B cell (primary cell): ENCODE results near the gene SLC7A7. TPM values are rescaled to one million over a fixed set of nuclear protein-coding genes. Genes with fewer than 3 reads are reported as not detected.

ENCODE experiments used
- ATAC-seq: fragments of 200-7000 bp; cut with Tn5 transposase; one replicate; pipeline ENCODE4 v1.10.0; 2021; ENCODE audit warnings: low read depth, mild to moderate bottlenecking, moderate number of reproducible peaks, moderate library complexity
- CTCF ChIA-PET: fragments of 350-600 bp; sonication (Branson Sonifier 250); formaldehyde crosslinking; loops from one replicate; lab custom pipeline; 2021; ENCODE audit warnings: antibody characterized with exemption, inconsistent platforms; lab: Charles Lee
- POLR2A ChIA-PET: fragments of 350-600 bp; sonication (Branson Sonifier 250); formaldehyde crosslinking; loops from one replicate; lab custom pipeline; 2021; ENCODE audit warnings: antibody characterized with exemption; lab: Charles Lee
- DNase-seq: peaks from one replicate; pipeline ENCODE4 v3.0.0; 2013
- H2AFZ ChIP-seq: 2 replicates; pipeline ENCODE4 v1.6.1; 2012; ENCODE audit warnings: mild to moderate bottlenecking, low read depth, low read length; ENCODE audit not compliant: insufficient read depth, poor library complexity, severe bottlenecking
- H3K27ac ChIP-seq, 2 donors: 1 replicate in 1 of 2; 2 replicates in 1 of 2; pipeline ENCODE4 v1.5.1; 2012 to 2013; ENCODE audit warnings: low read length in 2 of 2, mild to moderate bottlenecking in 2 of 2, moderate library complexity in 1 of 2
- H3K27me3 ChIP-seq, 4 experiments: fragments of 200-600 bp in 1 of 4; sonication (generic) in 1 of 4; replicated peaks in 1 of 4; 1 replicate in 2 of 4; 2 replicates in 2 of 4; pipeline versions ENCODE4 v1.6.1 to v1.7.0; 2013 to 2016; ENCODE audit warnings: low read length in 3 of 4, mild to moderate bottlenecking in 2 of 4, mixed read lengths in 1 of 4, moderate library complexity in 1 of 4; ENCODE audit not compliant: insufficient read depth in 4 of 4, control insufficient read depth in 3 of 4; ENCODE audit errors: control extremely low read depth in 1 of 4
- H3K36me3 ChIP-seq, 2 experiments: replicated peaks in 1 of 2; 1 replicate in 1 of 2; 2 replicates in 1 of 2; pipeline versions ENCODE4 v1.6.1 to v1.7.1; 2013; ENCODE audit warnings: low read length in 1 of 2; ENCODE audit not compliant: insufficient read depth in 2 of 2, control insufficient read depth in 1 of 2; ENCODE audit errors: control extremely low read depth in 1 of 2, extremely low read depth in 1 of 2
- H3K4me1 ChIP-seq, 2 donors: fragments of 200-600 bp in 1 of 2; sonication (generic) in 1 of 2; 1 replicate in 1 of 2; 2 replicates in 1 of 2; pipeline versions ENCODE4 v1.5.1 to v1.6.1; 2013 to 2017; ENCODE audit warnings: low read length in 2 of 2; ENCODE audit not compliant: control insufficient read depth in 2 of 2, insufficient read depth in 2 of 2
- H3K4me2 ChIP-seq: replicated peaks from 2 replicates; pipeline ENCODE3; 2012; ENCODE audit warnings: mild to moderate bottlenecking, low read depth, low read length; ENCODE audit not compliant: poor library complexity, severe bottlenecking
- H3K4me3 ChIP-seq, 5 experiments: fragments of 200-600 bp in 1 of 5; sonication (generic) in 1 of 5; 1 replicate in 3 of 5; 2 replicates in 2 of 5; pipeline versions ENCODE4 v1.5.1 to v1.7.0; 2011 to 2016; ENCODE audit warnings: low read length in 4 of 5, mild to moderate bottlenecking in 4 of 5, low read depth in 2 of 5, control low read depth in 1 of 5, moderate library complexity in 1 of 5; ENCODE audit not compliant: insufficient read depth in 1 of 5; ENCODE audit errors: control extremely low read depth in 1 of 5, extremely low read depth in 1 of 5
- H3K79me2 ChIP-seq: fragments of 200-600 bp; sonication (generic); one replicate; pipeline ENCODE4 v1.6.0; 2016; ENCODE audit warnings: low read length; ENCODE audit not compliant: control insufficient read depth, insufficient read depth
- H3K9ac ChIP-seq: fragments of 200-600 bp; sonication (generic); 2 replicates; pipeline ENCODE4 v1.6.1; 2017; ENCODE audit warnings: mild to moderate bottlenecking, low read length, moderate library complexity
- H3K9me3 ChIP-seq, 3 donors: one replicate each; pipeline versions ENCODE4 v1.6.1 to v1.7.1; 2013; ENCODE audit warnings: low read length in 2 of 3; ENCODE audit not compliant: control insufficient read depth in 2 of 3, insufficient read depth in 1 of 3; ENCODE audit errors: control extremely low read depth in 1 of 3
- H4K20me1 ChIP-seq: 2 replicates; pipeline ENCODE4 v1.6.0; 2012; ENCODE audit warnings: mild to moderate bottlenecking, low read length; ENCODE audit not compliant: insufficient read depth, control insufficient read depth, poor library complexity, severe bottlenecking
- H3K27ac Mint-ChIP-seq: one replicate; pipeline ENCODE4 v1.8.0; 2021; ENCODE audit warnings: mixed read lengths
- H3K27me3 Mint-ChIP-seq: one replicate; pipeline ENCODE4 v1.8.0; 2021; ENCODE audit warnings: mixed read lengths
- H3K4me1 Mint-ChIP-seq: one replicate; pipeline ENCODE4 v1.8.0; 2021; ENCODE audit warnings: mixed read lengths
- H3K4me3 Mint-ChIP-seq: one replicate; pipeline ENCODE4 v1.8.0; 2021; ENCODE audit warnings: mixed read lengths
- H3K9me3 Mint-ChIP-seq: one replicate; pipeline ENCODE4 v1.8.0; 2022; ENCODE audit warnings: mixed read lengths; ENCODE audit not compliant: insufficient read depth
- CTCF ChIP-seq: fragments of 200-600 bp; IDR thresholded peaks from one replicate; pipeline ENCODE4 v1.8.0; 2022; ENCODE audit warnings: antibody characterized with exemption, mild to moderate bottlenecking
- EZH2 ChIP-seq: IDR thresholded peaks from 2 replicates; pipeline ENCODE4 v1.6.1; 2012; ENCODE audit warnings: borderline replicate concordance, low read depth, mild to moderate bottlenecking, moderate library complexity, low read length; ENCODE audit not compliant: insufficient read depth, poor library complexity, severe bottlenecking
- WGBS: methylation state at CpG from one replicate; pipeline ENCODE4 v1.1.5; 2013; ENCODE audit warnings: missing lambda C conversion rate; ENCODE audit not compliant: insufficient coverage; 5-methylcytosine and 5-hydroxymethylcytosine counted together
- intact Hi-C: fragments of 100-400 bp; cut with micrococcal nuclease; formaldehyde crosslinking; loops from one replicate; pipeline ENCODE4 v1.10.0; 2022
- polyA plus RNA-seq: library from polyadenylated mRNA; depleted of rRNA; stranded (reverse); fragments of >200 nt; gene quantifications from 2 replicates; pipeline ENCODE4 v1.2.3, GENCODE V29; 2012
- total RNA-seq, 2 donors: library from RNA; stranded (reverse); fragments of 120-200 nt in 1 of 2; gene quantifications; 1 replicate in 1 of 2; 2 replicates in 1 of 2; pipeline versions ENCODE4 v1.2.3 to v1.2.4, GENCODE V29; 2013 to 2022

Gene SLC7A7
- total and polyA plus RNA-seq, 2 donors (not counting 1 experiment from before 2014, with no cell fraction given), result 33.4 to 50.0 TPM

GRCh38 chr14:22764382-22764781, 50.9 kb downstream of the SLC7A7 start:
- Mint-ChIP-seq H3K27ac (no peak overlapping the region), H3K4me3 (no peak overlapping the region), H3K4me1 (peaks cover 33% of the 10 kb centered on the region), H3K9me3 (no peaks in the 10 kb centered on the region), H3K27me3 (no peaks in the 10 kb centered on the region)
- POLR2A ChIA-PET, result no interaction called here
- Histone ChIP-seq H3K9me3 (peaks cover 0 to 5% (median 2%) of the 10 kb centered on the region in 3 donors), H2AFZ (no peak overlapping the region), H3K79me2 (peaks cover 31% of the 10 kb centered on the region), H3K4me1 (peaks cover 18 to 23% of the 10 kb centered on the region in 2 donors), H3K27ac (no peak overlapping the region), H3K4me2 (no peak overlapping the region), H3K4me3 (no peak overlapping the region), H3K36me3 (peaks cover 1 to 13% of the 10 kb centered on the region in 2 experiments), H3K27me3 (no peaks in the 10 kb centered on the region), H3K9ac (no peak overlapping the region), H4K20me1 (no peaks in the 10 kb centered on the region)
- intact Hi-C loops, result no loop called here
- WGBS, result 90% methylated on average over 2 of the region's 4 CpGs
- DNase-seq, result no peak
- ATAC-seq, result no peak
- CTCF ChIA-PET, result interaction anchor here (0.5 to 4.5 kb wide), 5 partner anchors 15 to 194 kb away, joined by 5 to 43 read pairs (median 16); no protein-coding TSS in a partner anchor
- TF ChIP-seq EZH2 (no peak), CTCF (no peak)

GRCh38 chr14:22761734-22762133, 53.5 kb downstream of the SLC7A7 start:
- CTCF ChIA-PET, result no interaction called here
- no peaks in the 10 kb centered on the region for H3K36me3 ChIP-seq

More at GRCh38 chr14:22761734-22762133, 53.5 kb downstream of the SLC7A7 start:
- H3K4me3 ChIP-seq, result no peak overlapping the region
- no peak overlapping the region for H3K9ac ChIP-seq
- Mint-ChIP-seq H3K27ac (no peak overlapping the region), H3K27me3 (no peaks in the 10 kb centered on the region), H3K4me1 (peaks cover 21% of the 10 kb centered on the region), H3K9me3 (no peaks in the 10 kb centered on the region), H3K4me3 (no peak overlapping the region)
- WGBS, result no CpG with 5 or more reads among the region's 1 CpG
- H3K9me3 ChIP-seq, result peaks cover 0 to 5% (median 2%) of the 10 kb centered on the region in 3 donors
- H3K27ac ChIP-seq, result no peak overlapping the region
- H4K20me1 ChIP-seq, result no peaks in the 10 kb centered on the region
- POLR2A ChIA-PET, result interaction anchor here (0.7 kb wide), 2 partner anchors 59 to 381 kb away, joined by 4 to 8 read pairs; no protein-coding TSS in a partner anchor
- intact Hi-C loops, result no loop called here
- H3K79me2 ChIP-seq, result peaks cover 6% of the 10 kb centered on the region
- peaks cover 4 to 10% of the 10 kb centered on the region in 2 donors for H3K4me1 ChIP-seq
- DNase-seq, result no peak
- ATAC-seq, result no peak
- no peak overlapping the region for H3K4me2 ChIP-seq
- TF ChIP-seq CTCF (no peak), EZH2 (no peak)
- no peaks in the 10 kb centered on the region for H3K27me3 ChIP-seq
- no peak overlapping the region for H2AFZ ChIP-seq
